Left lung (tissue), 10 donors: ENCODE results near the gene PDXDC1. TPM values are rescaled to one million over a fixed set of nuclear protein-coding genes. Genes with fewer than 3 reads are reported as not detected.
"Not testable (repeated sequence)": the region's sequence is repeated elsewhere in the genome, so short reads cannot be mapped to it uniquely, and the experiment has no call there.

ENCODE experiments used
- ATAC-seq: fragments of 200-7000 bp; cut with Tn5 transposase; one replicate; pipeline ENCODE4 v1.9.1; 2020; ENCODE audit warnings: moderate library complexity
- DNase-seq, 4 donors: peaks; one replicate each; pipeline ENCODE4 v3.0.0-alpha.2; 2013 to 2020
- H3K27ac ChIP-seq, 2 donors: fragments of 200-600 bp; sonication (generic) in 1 of 2; one replicate each; pipeline versions ENCODE4 v1.5.0 to v1.8.0; 2020 to 2021
- H3K27me3 ChIP-seq, 2 donors: fragments of 200-600 bp; sonication (generic) in 1 of 2; one replicate each; pipeline versions ENCODE4 v1.5.0 to v1.8.0; 2020 to 2021
- H3K36me3 ChIP-seq, 2 donors: fragments of 200-600 bp; sonication (generic) in 1 of 2; one replicate each; pipeline versions ENCODE4 v1.5.0 to v1.8.0; 2020 to 2021
- H3K4me1 ChIP-seq, 2 donors: fragments of 200-600 bp; one replicate each; pipeline ENCODE4 v1.8.0; 2021
- H3K4me3 ChIP-seq, 2 donors: fragments of 200-600 bp; sonication (generic) in 1 of 2; one replicate each; pipeline versions ENCODE4 v1.5.0 to v1.8.0; 2020 to 2021; ENCODE audit warnings: mild to moderate bottlenecking in 1 of 2
- H3K9me3 ChIP-seq, 2 donors: fragments of 200-600 bp; sonication (generic) in 1 of 2; one replicate each; pipeline versions ENCODE4 v1.5.0 to v1.8.0; 2020 to 2021
- intact Hi-C, 2 donors: fragments of 100-400 bp; cut with DNase I; formaldehyde crosslinking; loops; one replicate each; pipeline versions ENCODE4 v1.11.2 to v1.14.2; 2022
- polyA plus RNA-seq, 6 donors: library from polyadenylated mRNA; unstranded; fragments of 120-200 nt; gene quantifications; one replicate each; pipeline ENCODE4 v1.2.1, GENCODE V29; 2013; ENCODE audit not compliant: insufficient read length in 6 of 6
- total RNA-seq, 2 donors: library from RNA; stranded (reverse); fragmentation: NEBNext Ultra II Directional; extraction: Animal tissue kit (Norgen Biotek cat#: 25700); gene quantifications; one replicate each; pipeline ENCODE4 v1.2.1, GENCODE V29; 2021
- TF ChIP-seq, protein P1 (sequence below), 2 donors: fragments of 200-600 bp; sonication (generic) in 1 of 2; IDR thresholded peaks; one replicate each; pipeline versions ENCODE4 v1.5.0 to v1.8.0; 2021; ENCODE audit warnings: antibody characterized with exemption in 2 of 2
- donor health status: DM: no; HTN: yes; CAD: no.
- donor health status: DM: no; HTN: no; CAD: no.

PDXDC1 gene
- total and polyA plus RNA-seq, 8 donors, result 55.7 to 111 (median 92.4) TPM

DNA sequence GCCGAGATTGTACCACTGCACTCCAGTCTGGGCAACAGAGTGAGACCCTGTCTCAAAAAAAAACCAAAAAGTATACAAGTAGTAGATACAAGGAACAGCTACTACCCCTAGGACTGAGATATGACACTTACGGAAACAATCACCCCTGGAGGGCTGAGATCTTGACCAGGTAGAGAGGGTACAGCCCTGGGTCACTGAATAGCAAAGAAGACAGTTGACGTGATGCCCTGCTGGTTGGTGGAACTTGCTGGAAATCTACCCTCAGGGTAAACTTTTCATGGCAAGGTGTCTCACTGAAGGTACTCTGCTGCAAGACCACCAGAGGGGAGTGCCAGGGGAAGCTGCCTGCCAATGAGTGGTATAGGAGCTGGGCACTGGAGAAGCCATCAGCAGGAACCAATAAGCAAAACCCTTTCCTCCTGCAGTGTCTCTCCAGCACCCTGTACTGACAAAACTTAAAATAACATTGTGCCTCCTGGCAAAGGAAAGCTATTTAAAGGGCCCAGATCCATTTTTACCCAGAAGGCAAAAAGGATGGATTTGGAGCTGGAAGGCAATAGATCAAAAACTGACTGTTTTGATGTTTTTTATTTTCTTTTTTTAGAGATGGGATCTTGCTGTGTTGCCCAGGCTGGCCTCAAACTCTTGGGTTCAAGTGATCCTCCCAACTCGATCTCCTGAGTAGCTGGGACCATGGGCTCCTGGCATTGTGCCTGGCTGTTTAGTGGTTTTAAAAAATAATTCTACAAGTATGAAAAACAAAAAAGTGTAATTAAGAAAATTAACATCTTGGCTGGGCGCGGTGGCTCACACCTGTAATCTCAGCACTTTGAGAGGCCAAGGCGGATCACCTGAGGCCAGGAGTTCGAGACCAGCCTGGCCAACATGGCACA is 11.3 kb upstream of the PDXDC1 start:
- Histone ChIP-seq H3K9me3 (no peaks in the 10 kb centered on the region), H3K4me1 (peaks cover 0 to 6% of the 10 kb centered on the region in 2 donors), H3K36me3 (no peaks in the 10 kb centered on the region), H3K27ac (no peak overlapping the region), H3K27me3 (no peaks in the 10 kb centered on the region), H3K4me3 (no peak overlapping the region)
- intact Hi-C loops, result no loop called here
- no peak for ATAC-seq
- TF ChIP-seq, protein P1, sequence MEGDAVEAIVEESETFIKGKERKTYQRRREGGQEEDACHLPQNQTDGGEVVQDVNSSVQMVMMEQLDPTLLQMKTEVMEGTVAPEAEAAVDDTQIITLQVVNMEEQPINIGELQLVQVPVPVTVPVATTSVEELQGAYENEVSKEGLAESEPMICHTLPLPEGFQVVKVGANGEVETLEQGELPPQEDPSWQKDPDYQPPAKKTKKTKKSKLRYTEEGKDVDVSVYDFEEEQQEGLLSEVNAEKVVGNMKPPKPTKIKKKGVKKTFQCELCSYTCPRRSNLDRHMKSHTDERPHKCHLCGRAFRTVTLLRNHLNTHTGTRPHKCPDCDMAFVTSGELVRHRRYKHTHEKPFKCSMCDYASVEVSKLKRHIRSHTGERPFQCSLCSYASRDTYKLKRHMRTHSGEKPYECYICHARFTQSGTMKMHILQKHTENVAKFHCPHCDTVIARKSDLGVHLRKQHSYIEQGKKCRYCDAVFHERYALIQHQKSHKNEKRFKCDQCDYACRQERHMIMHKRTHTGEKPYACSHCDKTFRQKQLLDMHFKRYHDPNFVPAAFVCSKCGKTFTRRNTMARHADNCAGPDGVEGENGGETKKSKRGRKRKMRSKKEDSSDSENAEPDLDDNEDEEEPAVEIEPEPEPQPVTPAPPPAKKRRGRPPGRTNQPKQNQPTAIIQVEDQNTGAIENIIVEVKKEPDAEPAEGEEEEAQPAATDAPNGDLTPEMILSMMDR (IDR thresholded peaks at IDR 0.05), result no peak
- no peak for DNase-seq

DNA sequence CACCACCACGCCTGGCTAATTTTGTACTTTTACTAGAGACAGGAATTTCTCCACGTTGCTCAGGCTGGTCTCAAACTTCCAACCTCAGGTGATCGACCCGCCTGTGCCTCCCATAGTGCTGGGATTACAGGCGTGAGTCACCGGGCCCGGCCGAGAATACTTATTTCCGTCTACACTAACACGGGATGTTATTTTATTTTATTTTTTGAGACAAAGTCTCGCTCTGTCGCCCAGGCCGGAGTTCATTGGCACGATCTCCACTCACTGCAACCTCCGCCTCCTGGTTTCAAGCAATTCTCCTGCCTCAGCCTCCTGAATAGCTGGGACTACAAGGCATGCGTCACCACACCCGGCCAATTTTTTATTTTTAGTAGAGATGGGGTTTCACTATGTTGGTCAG is 9.5 kb upstream of the PDXDC1 start:
- ATAC-seq, result no peak
- no peaks in the 10 kb centered on the region for H3K36me3 ChIP-seq
- no peaks in the 10 kb centered on the region for H3K9me3 ChIP-seq
- H3K27me3 ChIP-seq, result no peaks in the 10 kb centered on the region
- DNase-seq, result no peak
- no peaks in the 10 kb centered on the region for H3K4me1 ChIP-seq
- H3K27ac ChIP-seq, result no peak overlapping the region
- TF ChIP-seq, protein P1 (IDR thresholded peaks at IDR 0.05), result no peak
- intact Hi-C loops, result no loop called here
- no peak overlapping the region for H3K4me3 ChIP-seq

DNA sequence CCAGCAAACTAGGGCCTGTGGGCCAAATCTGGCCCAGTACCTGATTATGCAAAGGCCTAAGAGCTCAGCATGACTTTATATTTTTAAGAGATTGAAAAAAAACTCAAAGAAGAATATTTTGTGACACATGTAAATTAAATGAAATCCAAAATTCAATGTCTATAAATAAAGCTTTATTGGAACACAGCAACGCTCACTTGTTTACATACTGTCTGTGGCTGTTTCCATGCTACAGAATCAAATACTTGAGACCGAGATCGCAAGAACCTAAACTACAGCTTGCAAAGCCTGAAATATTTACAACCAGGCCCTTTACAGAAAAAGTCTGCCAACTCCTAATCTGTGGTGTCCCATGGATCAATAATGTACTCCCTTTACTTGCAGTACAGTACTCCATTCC is 5.0 kb upstream of the PDXDC1 start:
- DNase-seq, ATAC-seq, H3K9me3 ChIP-seq, intact Hi-C loops, H3K27me3 ChIP-seq, H3K36me3 ChIP-seq, H3K4me3 ChIP-seq, H3K4me1 ChIP-seq, H3K27ac ChIP-seq: not testable (repeated sequence)

DNA sequence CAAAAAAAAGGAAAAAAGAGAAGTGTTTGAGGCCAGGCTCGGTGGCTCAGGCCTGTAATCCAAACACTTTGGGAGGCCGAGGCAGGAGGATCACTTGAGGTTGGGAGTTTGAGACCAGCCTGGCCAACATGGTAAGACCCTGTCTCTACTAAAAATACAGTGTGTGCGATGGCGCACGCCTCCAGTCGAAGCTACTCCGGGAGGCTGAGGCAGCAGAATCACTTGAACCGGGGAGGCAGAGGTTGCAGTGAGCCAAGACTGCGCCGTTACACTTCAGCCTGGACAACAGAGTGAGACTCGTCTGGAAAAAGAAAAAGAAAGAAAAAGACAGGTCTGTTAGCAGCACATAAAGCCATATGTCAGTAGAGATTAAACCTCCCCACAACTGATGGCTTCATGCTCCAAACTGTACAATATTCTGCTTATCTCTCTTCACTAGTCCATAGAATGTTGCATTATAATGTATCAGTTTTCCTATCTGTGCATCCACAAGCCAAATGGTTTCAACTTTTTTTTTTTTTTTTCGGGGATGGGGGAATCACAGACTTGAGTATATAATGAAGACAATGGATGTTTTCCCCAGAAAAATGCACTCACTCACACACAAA is 3.1 kb upstream of the PDXDC1 start:
- ATAC-seq, H3K27me3 ChIP-seq, H3K36me3 ChIP-seq, H3K9me3 ChIP-seq, H3K27ac ChIP-seq, intact Hi-C loops, H3K4me3 ChIP-seq, DNase-seq: not testable (repeated sequence)
- H3K4me1 ChIP-seq, result peaks cover 0 to 19% of the 10 kb centered on the region in 2 donors

DNA sequence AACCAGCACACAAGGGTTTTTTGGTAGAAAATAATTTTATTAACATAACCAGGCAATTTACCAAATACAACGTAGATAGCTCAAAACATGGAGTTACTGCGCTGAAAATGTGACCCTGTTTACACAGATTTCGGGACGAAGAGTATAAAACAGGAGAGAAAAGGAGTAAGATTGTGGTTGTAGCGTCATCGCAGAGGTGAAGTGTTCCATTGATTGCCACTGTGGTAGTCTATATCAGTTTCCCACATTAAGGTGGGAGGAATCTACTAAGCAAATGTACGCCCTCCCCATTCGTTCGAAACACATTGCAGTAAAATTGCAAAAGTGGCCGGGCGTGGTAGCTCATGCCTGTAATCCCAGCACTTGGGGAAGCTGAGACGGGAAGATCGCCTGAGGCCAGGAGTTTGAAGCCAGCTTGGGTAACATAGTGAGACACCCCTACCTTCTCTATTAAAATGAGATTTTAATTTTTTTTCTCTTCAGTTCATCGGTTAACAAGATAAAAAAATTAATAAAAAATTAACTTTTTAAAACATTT is 972 bp upstream of the PDXDC1 start:
- intact Hi-C loops, H3K9me3 ChIP-seq, ATAC-seq, H3K36me3 ChIP-seq, DNase-seq, H3K27me3 ChIP-seq: not testable (repeated sequence)
- Histone ChIP-seq H3K27ac (peak overlapping the region; percentile 92 to 95), H3K4me1 (peaks cover 0 to 29% of the 10 kb centered on the region in 2 donors), H3K4me3 (peak overlapping the region; percentile 78 to 99)

DNA sequence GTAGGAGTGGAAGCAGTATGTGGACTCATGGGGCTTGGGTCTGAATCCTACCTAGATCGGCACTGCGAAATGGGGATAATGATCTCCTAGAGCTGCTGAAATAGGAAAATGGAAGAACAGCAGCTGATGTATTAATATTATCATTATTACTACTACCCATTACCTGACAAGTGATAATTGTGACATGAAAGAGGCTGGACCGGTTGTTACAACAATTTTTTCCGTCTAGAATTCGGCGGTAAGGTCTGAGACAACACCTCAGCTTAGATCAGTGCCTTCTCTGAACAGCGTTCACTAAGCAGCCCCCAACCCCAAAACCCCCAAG is 533 bp upstream of the PDXDC1 start:
- intact Hi-C loops, H3K9me3 ChIP-seq, H3K36me3 ChIP-seq, H3K27me3 ChIP-seq, ATAC-seq: not testable (repeated sequence)
- Histone ChIP-seq H3K4me3 (peak overlapping the region; percentile 78 to 99), H3K27ac (peak overlapping the region; percentile 92 to 95), H3K4me1 (peaks cover 0 to 33% of the 10 kb centered on the region in 2 donors)
- peak in 1 of 4 donors; percentile 28 for DNase-seq

DNA sequence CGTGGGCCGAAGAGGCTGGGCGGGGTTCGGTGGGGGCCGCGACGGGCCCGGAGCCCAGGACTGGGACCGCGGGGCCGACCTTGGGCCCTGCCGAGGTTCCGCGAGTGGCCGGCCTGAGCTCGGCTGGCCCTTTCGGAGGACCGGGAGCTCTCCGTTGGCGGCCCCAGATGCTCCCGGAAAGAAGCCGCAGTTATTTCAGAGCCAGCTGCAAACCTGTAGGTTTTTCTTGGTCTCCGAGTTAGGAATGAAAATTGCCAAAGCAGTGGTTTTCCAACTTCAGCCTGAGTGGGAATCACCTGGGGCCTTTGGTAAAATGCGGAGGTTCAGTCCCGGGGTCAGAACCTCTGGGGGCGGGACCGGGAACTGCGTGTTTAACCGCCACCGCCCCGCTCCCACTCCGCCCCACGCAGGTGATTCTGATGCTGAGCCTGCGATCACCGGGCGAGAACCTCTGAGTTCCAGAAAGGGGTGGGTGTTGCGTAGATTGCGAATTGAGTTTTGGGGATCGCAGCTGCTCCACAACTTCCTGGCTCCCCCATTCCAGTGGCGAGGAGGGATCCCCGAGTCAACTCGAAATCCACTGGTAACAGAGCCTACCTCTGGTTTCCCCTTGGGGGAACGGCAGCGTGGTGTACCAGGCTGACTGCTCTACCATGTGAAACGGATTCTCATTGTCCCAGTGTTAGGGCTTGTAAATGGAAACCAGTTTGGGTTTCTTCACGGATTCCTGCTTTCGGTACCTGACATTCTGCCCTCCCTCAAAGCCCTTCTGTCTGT is 780 bp downstream of the PDXDC1 start:
- H3K36me3 ChIP-seq, intact Hi-C loops, H3K9me3 ChIP-seq, H3K27me3 ChIP-seq: not testable (repeated sequence)
- Histone ChIP-seq H3K4me1 (peaks cover 0 to 36% of the 10 kb centered on the region in 2 donors), H3K27ac (peak overlapping the region; percentile 92 to 95), H3K4me3 (peak overlapping the region; percentile 78 to 99)
- peak; percentile 58 for ATAC-seq
- peak in 3 of 4 donors; percentile 15 to 91 (median 74) for DNase-seq
- TF ChIP-seq, protein P1 (IDR thresholded peaks at IDR 0.05), result peak; percentile 11 to 44

DNA sequence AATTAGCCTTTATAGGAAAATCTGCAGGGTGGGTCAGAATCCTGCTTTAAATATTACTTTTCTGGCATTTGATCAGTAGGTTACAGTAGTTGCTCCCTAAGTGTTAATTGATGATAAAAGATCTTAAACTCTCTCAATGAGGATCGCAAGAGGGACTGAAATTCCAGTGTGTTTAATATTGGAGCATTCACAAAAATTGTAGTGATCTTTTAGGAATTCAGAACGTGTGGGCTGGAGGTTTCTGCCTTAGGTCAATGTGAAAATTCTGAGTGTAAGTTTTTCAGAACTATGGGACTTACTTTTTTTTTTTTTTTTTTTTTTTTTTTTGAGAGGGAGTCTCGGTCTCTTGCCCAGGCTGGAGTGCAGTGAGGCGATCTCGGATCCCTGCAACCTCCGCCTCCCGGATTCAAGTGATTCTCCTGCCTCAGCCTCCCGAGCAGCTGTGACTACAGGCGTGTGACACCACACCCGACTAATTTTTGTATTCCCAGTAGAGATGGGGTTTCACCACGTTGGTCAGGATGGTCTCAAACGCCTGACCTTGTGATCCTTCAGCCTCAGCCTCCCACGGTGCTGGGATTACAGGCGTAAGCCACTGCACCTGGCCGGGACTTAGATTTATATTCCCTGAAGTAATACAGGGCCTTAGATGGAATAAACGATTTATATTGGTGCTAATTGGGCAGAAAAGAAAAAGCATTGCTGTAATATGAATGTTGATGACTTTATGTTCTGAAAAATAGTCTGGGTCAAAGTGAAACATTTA is 2.3 kb downstream of the PDXDC1 start:
- ATAC-seq, intact Hi-C loops, H3K36me3 ChIP-seq, DNase-seq, H3K27me3 ChIP-seq, H3K27ac ChIP-seq, H3K9me3 ChIP-seq, H3K4me3 ChIP-seq: not testable (repeated sequence)
- H3K4me1 ChIP-seq, result peaks cover 0 to 38% of the 10 kb centered on the region in 2 donors

DNA sequence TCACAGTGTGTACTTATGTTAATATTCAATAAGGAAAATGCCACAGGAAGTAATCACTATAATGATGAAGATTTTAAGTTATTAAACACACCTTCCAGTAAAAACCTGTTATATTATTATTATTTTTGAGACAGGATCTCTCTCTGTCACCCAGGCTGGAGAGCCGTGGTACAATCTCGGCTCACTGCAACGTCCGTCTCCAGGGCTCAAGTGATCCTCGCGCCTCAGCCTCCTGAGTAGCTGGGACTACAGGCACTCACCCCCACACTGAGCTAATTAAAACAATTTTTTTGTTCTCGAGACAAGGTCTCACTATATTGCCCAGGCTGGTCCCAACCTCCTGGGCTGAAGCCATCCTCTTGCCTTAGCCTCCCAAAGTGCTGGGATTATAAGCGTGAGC is 3.5 kb downstream of the PDXDC1 start:
- H3K27me3 ChIP-seq, H3K9me3 ChIP-seq, H3K4me3 ChIP-seq, ATAC-seq, H3K36me3 ChIP-seq, DNase-seq, intact Hi-C loops, H3K27ac ChIP-seq: not testable (repeated sequence)
- peaks cover 0 to 41% of the 10 kb centered on the region in 2 donors for H3K4me1 ChIP-seq
